Coronary artery (tissue), 2 donors: ENCODE data around the gene ATXN1.

Experiments
- DNase-seq: peaks from one replicate; pipeline ENCODE4 v3.0.0-alpha.2; 2017; ENCODE audit warnings: low spot score
- H3K27ac ChIP-seq, 2 donors: fragments of 200-600 bp; sonication (generic); one replicate each; pipeline ENCODE4 v1.5.1; 2016 to 2019
- H3K4me3 ChIP-seq: fragments of 200-600 bp; sonication (generic); 2 replicates; pipeline ENCODE4 v1.5.1; 2016; ENCODE audit warnings: mild to moderate bottlenecking, moderate library complexity
- CTCF ChIP-seq: fragments of 200-600 bp; sonication (generic); IDR thresholded peaks from one replicate; pipeline ENCODE4 v1.5.1; 2019; ENCODE audit warnings: antibody characterized with exemption

Gene ATXN1

GRCh38 chr6:16483315-16483875 lies 277.9 kb downstream of the ATXN1 start:
- no peak for DNase-seq
- H3K4me3 ChIP-seq: no peak overlapping the region
- TF ChIP-seq CTCF: no peak
- H3K27ac ChIP-seq: no peak overlapping the region

GRCh38 chr6:16482702-16483314 lies 278.5 kb downstream of the ATXN1 start:
- H3K27ac ChIP-seq: no peak overlapping the region
- H3K4me3 ChIP-seq: no peak overlapping the region
- TF ChIP-seq CTCF: no peak
- no peak for DNase-seq

GRCh38 chr6:16481697-16482399 lies 279.4 kb downstream of the ATXN1 start:
- DNase-seq: no peak
- Histone ChIP-seq H3K4me3 (no peak overlapping the region), H3K27ac (no peak overlapping the region)
- no peak for TF ChIP-seq CTCF

- Histone ChIP-seq H3K27ac (no peak overlapping the region), H3K4me3 (no peak overlapping the region)
- DNase-seq: no peak
- no peak for TF ChIP-seq CTCF
Observed at GRCh38 chr6:16480763-16481560, 280.3 kb downstream of the ATXN1 start.

- peak; percentile 79 for DNase-seq
- Histone ChIP-seq H3K27ac (peak overlapping the region in 1 of 2 donors; percentile 25), H3K4me3 (no peak overlapping the region)
- no peak for TF ChIP-seq CTCF
Observed at GRCh38 chr6:16477367-16478149, 283.7 kb downstream of the ATXN1 start.

- Histone ChIP-seq H3K27ac (no peak overlapping the region), H3K4me3 (no peak overlapping the region)
- TF ChIP-seq CTCF: no peak
- DNase-seq: no peak
Observed at GRCh38 chr6:16476861-16477260, 284.4 kb downstream of the ATXN1 start.
